K562 treated with DMSO at 1 percent for 12 hours (cell line): ENCODE results near the gene PAPLN. TPM values are rescaled to one million over a fixed set of nuclear protein-coding genes. Genes with fewer than 3 reads are reported as not detected.

Experiments used
- total RNA-seq: library from RNA; unstranded; fragments of 300-600 nt; gene quantifications from 2 replicates; pipeline ENCODE4 v1.2.3, GENCODE V29; 2022; ENCODE audit not compliant: insufficient read depth

Gene PAPLN
- total RNA-seq = 1.1 and 3.4 TPM in 2 replicates

GRCh38 chr14:73237219-73237785, at the start of gene PAPLN:
TSS of gene PAPLN (plus strand) at chr14:73237506. CDS start at chr14:73239779, 2,273 bp downstream.

Other genes with a start within 250 kb of the PAPLN start
- gene ZFYVE1, start 210.4 kb upstream of the PAPLN start, total RNA-seq = 13.1 and 23.8 TPM in 2 replicates
- 21.6 and 28.8 TPM in 2 replicates for gene RBM25, start 179.0 kb upstream of the PAPLN start, total RNA-seq
- gene PSEN1, start 101.0 kb upstream of the PAPLN start, total RNA-seq = 9.6 and 32.4 TPM in 2 replicates
- gene NUMB, start 221.0 kb downstream of the PAPLN start, total RNA-seq = 13.3 and 33.6 TPM in 2 replicates